RKO (cell line): ENCODE results near the gene TGFBR3.
A peak's percentile ranks its signal among the peaks of the same experiment; 100 is the strongest.
"Not testable (repeated sequence)": the region's sequence is repeated elsewhere in the genome, so short reads cannot be mapped to it uniquely, and the experiment has no call there.

ENCODE experiments used
- DNase-seq: peaks from one replicate; pipeline ENCODE4 v3.0.0-alpha.2; 2016; ENCODE audit warnings: low spot score

Gene TGFBR3

DNA sequence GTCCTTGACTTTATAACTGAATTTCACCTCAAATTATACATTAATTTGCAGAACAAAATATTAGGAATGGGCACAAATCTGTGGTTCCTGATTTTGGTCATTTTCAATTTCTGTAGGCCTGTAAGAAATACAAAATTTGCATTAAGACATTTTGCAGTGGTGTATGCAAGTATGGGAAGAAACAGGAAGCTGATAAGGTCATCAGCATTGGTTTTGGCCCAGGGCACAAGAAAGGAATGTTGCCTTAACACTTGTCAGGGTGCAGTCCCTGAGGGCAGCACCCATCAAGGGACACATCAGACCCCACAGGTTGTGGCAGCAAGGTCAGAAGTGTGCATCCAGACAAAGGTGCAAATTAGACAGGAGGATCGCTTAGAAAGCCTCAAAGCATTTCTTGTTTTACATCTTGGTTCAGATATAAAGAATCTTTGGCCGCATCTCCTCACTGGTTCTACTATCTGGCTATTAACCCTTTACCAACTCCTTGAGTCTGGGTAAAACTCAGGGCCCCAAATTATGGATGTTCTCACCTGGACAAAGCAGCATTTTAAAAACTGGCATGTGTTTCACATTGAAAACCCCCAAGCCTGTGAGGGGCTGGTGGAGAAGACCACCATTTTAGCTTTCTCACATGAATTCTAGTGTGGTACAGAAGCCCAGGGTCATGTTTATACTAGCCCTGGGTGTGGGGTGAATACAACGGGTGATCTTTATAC, 202.9 kb downstream of the TGFBR3 start:
- no peak for DNase-seq

GRCh38 chr1:91680556-91681155, 205.3 kb downstream of the TGFBR3 start:
- DNase-seq = no peak

DNA sequence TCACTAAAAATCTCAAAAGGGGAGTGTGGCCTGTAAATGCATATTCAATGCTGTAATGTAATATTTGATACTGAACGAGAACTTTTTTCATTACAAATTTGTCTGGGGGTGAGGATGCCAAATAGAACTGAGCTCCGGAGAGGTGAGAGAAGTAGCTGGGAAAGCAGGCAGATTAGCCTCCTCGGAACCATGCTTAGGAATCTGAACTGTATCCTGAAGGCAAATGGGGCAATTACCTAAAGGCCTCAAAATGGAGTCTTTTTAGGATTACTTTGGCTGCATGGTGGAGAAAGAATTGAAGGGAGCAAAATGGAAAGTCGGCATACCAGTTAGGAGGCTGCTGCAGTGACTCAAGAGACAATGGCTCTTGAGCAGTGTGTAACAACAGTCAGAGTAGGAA, 206.5 kb downstream of the TGFBR3 start:
- no peak for DNase-seq

DNA sequence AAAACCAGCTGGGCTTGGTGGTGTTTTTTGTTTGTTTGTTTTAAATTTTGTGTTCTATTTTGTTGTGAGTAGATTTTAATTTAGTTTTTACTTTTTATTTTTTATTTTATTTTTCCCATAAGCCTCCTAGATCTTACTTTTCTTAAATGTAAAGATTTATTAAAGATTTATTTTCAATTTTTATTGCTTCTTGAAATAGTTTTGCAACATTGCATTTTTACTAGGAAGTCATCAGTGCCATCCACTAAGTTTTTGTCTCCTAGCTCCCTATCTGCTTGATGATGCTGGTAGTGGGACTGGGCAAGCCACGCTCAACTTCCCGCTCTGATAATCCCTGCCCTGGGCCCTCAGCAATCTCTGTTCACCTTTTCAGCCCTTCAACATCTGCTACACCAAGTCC, 209.9 kb downstream of the TGFBR3 start:
- DNase-seq = peak; percentile 2

- no peak for DNase-seq
Observed at GRCh38 chr1:91674107-91674506, 211.8 kb downstream of the TGFBR3 start.

GRCh38 chr1:91673613-91674012, 212.3 kb downstream of the TGFBR3 start:
- no peak for DNase-seq

DNA sequence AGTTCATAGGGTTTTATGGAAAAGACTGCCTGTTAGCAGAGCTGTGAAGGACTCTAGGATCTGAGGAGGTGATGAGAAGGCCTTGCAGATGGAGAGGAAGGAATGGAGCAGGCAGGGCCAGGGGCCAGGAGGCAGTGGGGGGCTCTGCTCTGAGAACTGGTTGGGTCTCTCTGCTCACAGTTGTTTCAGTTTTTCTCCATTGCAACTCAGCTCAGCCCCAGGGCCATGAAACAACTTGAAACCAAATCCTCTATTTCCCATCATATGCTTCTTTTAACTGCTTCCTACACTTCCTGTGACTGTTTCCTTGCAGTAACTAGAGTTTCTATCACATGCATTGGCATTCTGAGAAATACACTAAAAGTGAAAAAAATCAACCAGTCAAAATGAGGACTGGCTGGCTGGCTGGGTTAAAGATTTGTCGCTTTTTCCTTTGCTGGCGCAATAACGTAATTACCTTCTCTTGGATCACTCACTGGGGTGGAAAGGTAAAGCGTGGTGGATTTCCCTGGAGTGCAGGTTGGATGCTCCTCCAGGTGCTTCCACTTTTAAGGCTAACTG, 213.3 kb downstream of the TGFBR3 start:
- DNase-seq = no peak

- DNase-seq = no peak
Observed at GRCh38 chr1:91670781-91671180, 215.2 kb downstream of the TGFBR3 start.

DNA sequence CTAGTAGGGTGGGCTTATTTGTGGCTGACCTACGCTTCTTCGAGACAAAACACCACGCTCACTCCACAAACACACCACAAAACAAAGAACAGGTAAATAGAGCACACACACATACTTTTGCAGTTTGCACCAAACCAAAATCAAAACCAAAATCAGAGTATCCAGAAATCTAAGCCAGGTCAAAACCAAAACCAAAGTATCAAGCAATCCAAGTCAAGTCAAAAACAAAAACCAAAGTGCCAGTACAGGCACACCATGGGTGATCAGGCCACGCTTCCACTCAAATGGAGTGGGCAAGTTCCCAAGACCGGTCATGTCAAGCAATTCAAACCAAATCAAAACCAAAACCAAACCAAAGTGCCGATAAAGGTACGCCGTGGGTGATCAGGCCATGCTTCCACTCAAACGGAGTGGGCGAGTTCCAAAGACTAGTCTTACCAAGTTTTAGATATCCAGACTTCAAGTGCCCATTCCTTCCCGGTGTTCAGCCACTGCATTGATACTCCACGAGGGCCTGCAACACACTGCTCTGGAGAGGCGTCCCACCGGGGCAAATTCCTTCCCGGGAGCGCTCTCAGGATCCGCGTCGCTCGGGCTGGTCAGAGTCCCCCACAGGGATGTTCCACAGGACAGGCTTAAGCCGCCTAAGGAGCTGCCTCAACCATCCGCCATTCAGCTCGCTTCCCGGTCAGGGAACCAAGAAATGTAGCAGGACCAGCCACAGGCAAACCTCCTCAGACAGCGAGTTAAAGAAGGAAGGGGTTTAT, 216.2 kb downstream of the TGFBR3 start:
- DNase-seq = no peak

DNA sequence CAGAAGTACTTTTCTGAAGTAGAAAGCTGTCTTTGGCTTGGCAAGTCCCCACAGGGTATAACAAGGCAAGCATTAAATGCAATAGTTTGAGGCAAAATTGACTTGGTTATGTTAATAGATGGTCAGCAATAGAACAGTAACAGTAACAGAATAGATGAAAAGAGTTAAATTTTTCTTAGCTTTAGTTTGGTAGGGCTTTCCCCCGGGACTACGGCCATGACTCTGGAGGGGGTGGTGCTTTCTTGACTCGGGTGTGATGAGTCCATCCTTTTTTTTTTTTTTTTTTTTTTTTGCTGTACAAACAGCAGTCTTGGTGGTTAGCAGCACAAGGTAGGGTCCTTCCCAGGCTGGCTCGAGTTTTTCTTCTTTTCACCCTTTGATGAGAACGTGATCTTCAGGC, 219.3 kb downstream of the TGFBR3 start:
- DNase-seq = not testable (repeated sequence)

GRCh38 chr1:91661121-91661520, 224.8 kb downstream of the TGFBR3 start:
- no peak for DNase-seq

- DNase-seq = no peak
Observed at GRCh38 chr1:91660708-91661107, 225.2 kb downstream of the TGFBR3 start.

DNA sequence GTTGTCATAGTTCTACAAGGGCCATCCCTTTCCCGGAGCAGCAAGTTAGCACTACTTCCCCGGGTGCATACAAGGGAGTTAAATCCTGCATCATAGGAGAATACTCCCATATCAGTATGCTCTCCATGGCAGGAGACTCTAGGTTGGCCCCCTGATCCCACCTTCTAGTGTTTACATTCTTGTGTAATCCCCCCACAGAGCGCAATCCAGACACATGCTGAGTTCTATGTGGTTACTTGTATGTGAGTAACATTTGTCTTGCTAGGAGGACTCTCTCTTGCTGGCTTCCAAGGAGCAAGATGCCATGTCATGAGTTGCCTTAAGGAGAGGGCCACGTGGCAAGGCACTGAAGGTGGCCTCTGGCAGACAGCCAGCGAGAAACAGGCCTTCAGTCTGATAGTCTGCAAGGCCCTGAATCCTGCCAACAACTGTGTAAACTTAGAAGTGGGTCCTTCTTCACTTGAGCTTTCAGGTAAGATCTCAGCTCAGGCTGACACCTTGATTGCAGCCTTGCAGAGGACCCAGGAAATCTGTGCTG, 230.0 kb downstream of the TGFBR3 start:
- DNase-seq = no peak

DNA sequence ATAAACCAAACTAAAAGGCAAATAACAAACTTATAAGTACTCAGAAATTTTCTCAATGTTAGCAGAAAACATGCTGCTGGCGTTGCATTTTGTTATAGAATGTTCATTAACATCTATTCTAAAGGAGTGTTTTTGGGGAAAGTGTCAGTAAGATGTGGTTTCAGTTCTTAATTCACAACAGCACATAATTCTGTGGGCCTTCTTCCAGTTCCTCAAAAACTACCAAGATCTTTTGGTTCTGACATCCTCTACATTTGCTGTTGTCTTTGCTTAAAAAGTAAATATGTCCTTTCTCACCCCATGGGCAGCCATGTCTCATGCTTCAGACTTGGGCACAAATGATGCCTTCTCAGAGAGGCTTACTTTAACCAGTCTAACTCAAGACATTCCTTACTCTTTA, 232.8 kb downstream of the TGFBR3 start:
- DNase-seq = no peak

- no peak for DNase-seq
Observed at GRCh38 chr1:91651661-91652071, 234.3 kb downstream of the TGFBR3 start.

- DNase-seq = no peak
Observed at GRCh38 chr1:91651243-91651642, 234.7 kb downstream of the TGFBR3 start.

DNA sequence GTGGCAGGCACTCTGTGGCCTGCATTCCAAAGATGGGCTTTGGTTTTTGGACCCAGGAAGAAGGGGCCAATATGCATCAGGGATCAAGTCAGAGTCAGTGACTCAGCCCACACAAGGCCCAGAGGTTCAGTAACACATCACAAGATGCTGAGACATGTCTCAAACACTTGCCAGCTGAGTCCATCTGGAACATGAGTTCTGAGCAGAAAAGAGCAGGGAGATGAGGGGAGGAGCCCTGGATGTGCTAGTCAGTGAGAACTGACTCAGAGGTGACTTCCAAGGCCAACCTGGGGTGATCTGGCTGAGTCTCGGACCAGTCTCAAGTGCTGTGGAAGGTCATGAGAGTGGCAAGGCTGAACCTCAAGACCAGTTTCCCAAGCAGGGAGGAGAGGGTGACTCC, 235.2 kb downstream of the TGFBR3 start:
- DNase-seq = peak; percentile 85

DNA sequence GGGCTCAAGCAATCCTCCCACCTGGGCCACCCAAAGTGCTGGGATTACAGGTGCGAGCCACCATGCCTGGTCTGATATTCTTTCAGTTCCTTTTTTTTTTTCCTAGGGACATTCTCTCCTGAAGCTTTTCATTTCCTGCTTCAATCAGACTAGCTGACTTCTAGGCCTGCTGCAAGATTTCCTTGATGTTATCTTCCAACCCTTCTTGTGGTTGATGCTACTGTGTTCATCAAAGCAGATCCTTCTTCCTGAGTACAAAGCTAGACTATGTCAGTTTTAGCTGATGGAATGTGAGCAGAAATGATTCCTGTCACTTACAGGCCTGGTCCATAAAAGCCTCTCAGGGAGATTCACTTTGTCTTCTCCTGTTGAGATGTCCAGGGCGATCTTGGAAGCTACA, 238.9 kb downstream of the TGFBR3 start:
- no peak for DNase-seq

- DNase-seq = no peak
Observed at GRCh38 chr1:91645031-91645430, 240.9 kb downstream of the TGFBR3 start.

DNA sequence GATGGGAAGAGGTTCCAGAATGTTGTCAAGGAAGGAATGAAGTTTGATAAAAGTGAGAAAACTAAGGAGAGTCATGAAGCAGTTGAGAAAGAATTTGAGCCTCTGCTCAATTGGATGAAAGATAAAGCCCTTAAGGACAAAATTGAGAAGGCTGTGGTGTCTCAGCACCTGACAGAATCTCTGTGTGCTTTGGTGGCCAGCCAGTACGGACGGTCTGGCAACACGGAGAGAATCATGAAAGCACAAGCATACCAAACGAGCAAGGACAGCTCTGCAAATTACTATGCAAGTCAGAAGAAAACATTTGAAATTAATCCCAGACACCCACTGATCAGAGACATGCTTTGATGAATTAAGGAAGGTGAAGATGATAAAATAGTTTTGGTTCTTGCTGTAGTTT, 242.5 kb downstream of the TGFBR3 start:
- no peak for DNase-seq

GRCh38 chr1:91640877-91641526, 244.9 kb downstream of the TGFBR3 start:
- DNase-seq = no peak

DNA sequence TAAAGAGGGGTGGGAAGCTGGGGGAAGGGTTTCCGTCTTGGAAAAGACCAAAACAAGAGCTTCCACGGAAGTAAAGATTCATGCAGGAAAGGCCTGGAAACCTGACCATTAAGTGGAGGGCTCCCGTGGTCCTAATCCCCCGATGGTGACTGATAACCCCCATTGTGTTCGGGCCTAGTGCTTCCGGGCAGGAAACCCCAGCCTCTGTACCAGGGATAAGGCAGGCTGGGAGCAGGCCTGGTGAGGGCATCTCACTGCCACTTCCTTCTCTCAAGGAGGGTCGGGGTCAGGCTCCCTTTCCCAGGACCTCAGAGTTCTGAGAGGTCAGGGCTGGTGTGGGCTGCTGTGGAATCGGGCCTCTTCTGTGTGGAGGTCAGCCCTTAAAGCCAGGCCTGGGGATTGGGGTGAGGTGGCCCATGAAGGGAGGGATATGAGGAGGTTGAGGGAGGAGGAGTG, 248.4 kb downstream of the TGFBR3 start:
- DNase-seq = no peak
